Panc1 (cell line): ENCODE measurements around the gene GCHFR. TPM values are rescaled to one million over a fixed set of nuclear protein-coding genes. Genes with fewer than 3 reads are reported as not detected.

Experiments
- ATAC-seq: fragments of 200-7000 bp; cut with Tn5 transposase; 2 replicates; pipeline ENCODE4 v1.9.1; 2020; ENCODE audit warnings: mild to moderate bottlenecking, moderate library complexity
- BruUV-seq: library from RNA; stranded (reverse); fragments of 400-500 nt; replicated peaks from 2 replicates; lab custom pipeline; 2021; lab: Mats Ljungman, UMichigan
- CTCF ChIA-PET: fragments of 300-600 bp; sonication (Branson Sonifier 250); formaldehyde crosslinking; loops from one replicate; lab custom pipeline; 2022; ENCODE audit warnings: antibody characterized with exemption; lab: Charles Lee
- POLR2A ChIA-PET: fragments of 300-600 bp; sonication (Branson Sonifier 250); formaldehyde crosslinking; loops from one replicate; lab custom pipeline; 2022; ENCODE audit warnings: antibody characterized with exemption; lab: Charles Lee
- DNase-seq: peaks from one replicate; pipeline ENCODE4 v3.0.0-alpha.2; 2010; ENCODE audit warnings: low read depth, low spot score
- H3K27ac ChIP-seq: 2 replicates; pipeline ENCODE4 v1.5.1; 2011; ENCODE audit warnings: mild to moderate bottlenecking, low read length, inconsistent platforms
- H3K27me3 ChIP-seq: fragments of 200-500 bp; sonication (Bioruptor generic); 2 replicates; pipeline ENCODE4 v1.6.0; 2014; ENCODE audit warnings: low read length, inconsistent platforms; ENCODE audit not compliant: control insufficient read depth, insufficient read depth
- H3K36me3 ChIP-seq: fragments of 200-500 bp; sonication (Bioruptor generic); 2 replicates; pipeline ENCODE4 v1.5.1; 2014; ENCODE audit warnings: inconsistent platforms, mild to moderate bottlenecking, low read length, moderate library complexity; ENCODE audit not compliant: control insufficient read depth, insufficient read depth
- H3K4me1 ChIP-seq: 2 replicates; pipeline ENCODE4 v1.5.1; 2011; ENCODE audit warnings: inconsistent platforms, mild to moderate bottlenecking, low read length, moderate library complexity; ENCODE audit not compliant: control insufficient read depth, insufficient read depth
- H3K4me3 ChIP-seq, 2 experiments: 2 replicates each; pipeline ENCODE4 v1.5.1; 2011 to 2012; ENCODE audit warnings: low read depth in 2 of 2, low read length in 2 of 2, mild to moderate bottlenecking in 2 of 2, inconsistent platforms in 1 of 2, moderate library complexity in 1 of 2
- H3K9me3 ChIP-seq: fragments of 200-500 bp; sonication (Bioruptor generic); 2 replicates; pipeline ENCODE4 v1.5.1; 2014; ENCODE audit warnings: low read depth, mild to moderate bottlenecking, inconsistent platforms, low read length, moderate library complexity; ENCODE audit not compliant: control insufficient read depth, insufficient read depth
- CTCF ChIP-seq: fragments of 450-650 bp; IDR thresholded peaks from 2 replicates; pipeline ENCODE4 v1.5.1; 2017; ENCODE audit warnings: mild to moderate bottlenecking
- POLR2AphosphoS5 ChIP-seq: IDR thresholded peaks from 2 replicates; pipeline ENCODE4 v1.6.1; 2012; ENCODE audit warnings: mild to moderate bottlenecking, low read depth, low read length, moderate library complexity
- REST ChIP-seq, 2 experiments: IDR thresholded peaks; 2 replicates each; pipeline ENCODE4 v1.6.1; 2011 to 2012; ENCODE audit warnings: low read depth in 2 of 2, control low read depth in 1 of 2, low read length in 1 of 2, mild to moderate bottlenecking in 1 of 2, moderate library complexity in 1 of 2; ENCODE audit not compliant: insufficient read depth in 1 of 2
- SIN3A ChIP-seq: IDR thresholded peaks from 2 replicates; pipeline ENCODE4 v1.6.1; 2012; ENCODE audit warnings: low read depth, mild to moderate bottlenecking, low read length, moderate library complexity, borderline replicate concordance; ENCODE audit not compliant: insufficient read depth
- TCF7L2 ChIP-seq: IDR thresholded peaks from 2 replicates; pipeline ENCODE4 v1.6.1; 2011; ENCODE audit warnings: mild to moderate bottlenecking, low read depth, low read length, inconsistent platforms
- in situ Hi-C: cut with HindIII; loops from 2 replicates; pipeline ENCODE4 v1.10.0; 2016; ENCODE audit warnings: low sequenced_read_pairs, low pct_unique_long_range_greater_than_20kb
- intact Hi-C: fragments of 100-400 bp; cut with micrococcal nuclease; formaldehyde crosslinking; loops from one replicate; pipeline ENCODE4 v1.10.0; 2022; ENCODE audit not compliant: unreplicated experiment
- total RNA-seq: library from RNA; stranded (reverse); gene quantifications from one replicate; pipeline ENCODE4 v1.2.1, GENCODE V29; 2021; ENCODE audit not compliant: unreplicated experiment

The GCHFR gene
- total RNA-seq, 1 experiment from 2014 or later, result 37.2 TPM

GRCh38 chr15:40789999-40790398 is 26.1 kb downstream of the GCHFR start:
- ATAC-seq, result no peak
- H3K27me3 ChIP-seq, result no peaks in the 10 kb centered on the region
- TF ChIP-seq SIN3A, result no peak
- TF ChIP-seq REST (IDR thresholded peaks at IDR 0.05; ENCODE audit: insufficient read depth in 1 of 2, low read depth in 2 of 2, low read length in 1 of 2), result no peak
- no peak overlapping the region for H3K4me3 ChIP-seq
- intact Hi-C loops, result loop anchor here (10.0 kb wide), 1 partner anchor 115 kb away; no protein-coding TSS in a partner anchor
- ChIA-PET POLR2A (no interaction called here), CTCF (interaction anchor here (0.5 kb wide), 1 partner anchor 88 kb away, joined by 4 read pairs; no protein-coding TSS in a partner anchor)
- H3K4me1 ChIP-seq, result peaks cover 15% of the 10 kb centered on the region
- H3K27ac ChIP-seq, result no peak overlapping the region
- no peak for DNase-seq
- H3K36me3 ChIP-seq, result no peaks in the 10 kb centered on the region
- no peaks in the 10 kb centered on the region for H3K9me3 ChIP-seq
- in situ Hi-C loops, result loop anchor here (25.0 kb wide), 1 partner anchor 153 kb away; no protein-coding TSS in a partner anchor
- BruUV-seq, result no TSS peak

- H3K4me3 ChIP-seq, result no peak overlapping the region
- no peaks in the 10 kb centered on the region for H3K36me3 ChIP-seq
- no peak for ATAC-seq
- TF ChIP-seq SIN3A (no peak), CTCF (no peak), TCF7L2 (no peak), REST (IDR thresholded peaks at IDR 0.05; ENCODE audit: insufficient read depth in 1 of 2, low read depth in 2 of 2, low read length in 1 of 2) (no peak), POLR2AphosphoS5 (no peak)
- no peaks in the 10 kb centered on the region for H3K9me3 ChIP-seq
- peaks cover 15% of the 10 kb centered on the region for H3K4me1 ChIP-seq
- intact Hi-C loops, result no loop called here
- in situ Hi-C loops, result loop anchor here (25.0 kb wide), 1 partner anchor 153 kb away; no protein-coding TSS in a partner anchor
- H3K27ac ChIP-seq, result no peak overlapping the region
- no TSS peak for BruUV-seq
- H3K27me3 ChIP-seq, result no peaks in the 10 kb centered on the region
- CTCF ChIA-PET, result interaction anchor here (0.5 kb wide), 1 partner anchor 87 kb away, joined by 4 read pairs; no protein-coding TSS in a partner anchor
- POLR2A ChIA-PET, result no interaction called here
- DNase-seq, result no peak
These were observed 26.9 kb downstream of the GCHFR start for GRCh38 chr15:40790718-40791117.
